K562 (cell line): ENCODE measurements around the gene CNOT6L. TPM values are rescaled to one million over a fixed set of nuclear protein-coding genes. Genes with fewer than 3 reads are reported as not detected.

Experiments
- DACH1 ChIP-seq: fragments of 450-650 bp; IDR thresholded peaks from 2 replicates; pipeline ENCODE4 v1.6.1; 2018; ENCODE audit not compliant: partially characterized antibody
- FOXM1 ChIP-seq, 2 experiments: fragments of 450-650 bp in 1 of 2; sonication (generic) in 1 of 2; formaldehyde crosslinking in 1 of 2; IDR thresholded peaks; 2 replicates each; pipeline versions ENCODE4 v1.6.1 to v1.9.0; 2017 to 2022; ENCODE audit warnings: low read depth in 2 of 2, mild to moderate bottlenecking in 2 of 2, missing genetic modification reagents in 1 of 2, moderate library complexity in 1 of 2
- L3MBTL2 ChIP-seq: fragments of 450-650 bp; IDR thresholded peaks from 2 replicates; pipeline ENCODE4 v1.6.1; 2016; ENCODE audit warnings: mild to moderate bottlenecking, moderate library complexity
- PML ChIP-seq: IDR thresholded peaks from 2 replicates; pipeline ENCODE4 v1.6.1; 2012; ENCODE audit warnings: low read length, inconsistent platforms
- POLR2G ChIP-seq: fragments of 200-400 bp; formaldehyde crosslinking; IDR thresholded peaks from 2 replicates; pipeline ENCODE4 v1.6.1; 2017; ENCODE audit warnings: low read depth, mild to moderate bottlenecking, antibody characterized with exemption, low read length, moderate library complexity
- POLR2H ChIP-seq: IDR thresholded peaks from 2 replicates; pipeline ENCODE4 v1.6.1; 2016; ENCODE audit warnings: missing genetic modification characterization, low read depth, mild to moderate bottlenecking, control low read depth, missing compliant biosample characterization, moderate library complexity
- SRF ChIP-seq, 2 experiments: fragments of 250-450, 450-650 bp in 1 of 2; sonication (Bioruptor Pico) in 1 of 2; sonication (generic) in 1 of 2; formaldehyde crosslinking; IDR thresholded peaks; 2 replicates each; pipeline versions ENCODE4 v1.5.0 to v1.5.1; 2020 to 2022; ENCODE audit warnings: mild to moderate bottlenecking in 1 of 2, missing genetic modification reagents in 1 of 2
- VEZF1 ChIP-seq: fragments of 200-800 bp; sonication (Bioruptor generic); IDR thresholded peaks from 2 replicates; pipeline ENCODE4 v1.6.1; 2017; ENCODE audit warnings: missing genetic modification characterization, missing compliant biosample characterization
- ZNF766 ChIP-seq: fragments of 200-800 bp; sonication (Bioruptor generic); conservative IDR thresholded peaks from 2 replicates; pipeline ENCODE4 v1.6.1; 2016; ENCODE audit warnings: missing genetic modification characterization, missing compliant biosample characterization
- polyA plus RNA-seq, 8 experiments: library from polyadenylated mRNA; depleted of rRNA in 4 of 8; stranded (reverse) in 5 of 8; unstranded in 3 of 8; fragments of >200 nt; fragmentation: Nextera tagmentation in 2 of 8; fragmentation: Illumina TruSeq in 1 of 8; extraction: Ambion mirVana in 2 of 8; extraction: Trizol in 1 of 8; gene quantifications; 2 replicates each; pipeline versions ENCODE4 v1.2.1 to v1.2.3, GENCODE V29; 2011 to 2014; ENCODE audit warnings: inconsistent platforms in 1 of 8, missing spikeins in 1 of 8
- total RNA-seq, 7 experiments: library from RNA; depleted of rRNA in 6 of 7; stranded (reverse); fragments of >200 nt in 6 of 7; fragmentation: Illumina TruSeq in 2 of 7; extraction: Trizol in 2 of 7; gene quantifications; 2 replicates each; pipeline versions ENCODE4 v1.2.1 to v1.2.3, GENCODE V29; 2011 to 2021; ENCODE audit warnings: low replicate concordance in 1 of 7
- TF ChIP-seq, protein P1 (sequence below): fragments of 250-450 bp; sonication (Bioruptor Pico); IDR thresholded peaks from 2 replicates; pipeline ENCODE4 v1.4.0; 2020; ENCODE audit warnings: mild to moderate bottlenecking
- TF ChIP-seq, protein P2 (sequence below), 2 experiments: fragments of 450-650 bp; conservative IDR thresholded peaks; 2 replicates each; pipeline ENCODE4 v1.6.1; 2017; ENCODE audit warnings: mild to moderate bottlenecking in 2 of 2, moderate library complexity in 2 of 2
- TF ChIP-seq, protein P3 (sequence below): sonication (generic); formaldehyde crosslinking; IDR thresholded peaks from 2 replicates; pipeline ENCODE4 v1.8.1; 2023; ENCODE audit warnings: mild to moderate bottlenecking, missing genetic modification reagents

The CNOT6L gene
- total and polyA plus RNA-seq, 9 of the 15 experiments (the other 6 are each of a cell fraction or from before 2014, with no cell fraction given) = 3.7 to 27.9 (median 6.5) TPM

DNA sequence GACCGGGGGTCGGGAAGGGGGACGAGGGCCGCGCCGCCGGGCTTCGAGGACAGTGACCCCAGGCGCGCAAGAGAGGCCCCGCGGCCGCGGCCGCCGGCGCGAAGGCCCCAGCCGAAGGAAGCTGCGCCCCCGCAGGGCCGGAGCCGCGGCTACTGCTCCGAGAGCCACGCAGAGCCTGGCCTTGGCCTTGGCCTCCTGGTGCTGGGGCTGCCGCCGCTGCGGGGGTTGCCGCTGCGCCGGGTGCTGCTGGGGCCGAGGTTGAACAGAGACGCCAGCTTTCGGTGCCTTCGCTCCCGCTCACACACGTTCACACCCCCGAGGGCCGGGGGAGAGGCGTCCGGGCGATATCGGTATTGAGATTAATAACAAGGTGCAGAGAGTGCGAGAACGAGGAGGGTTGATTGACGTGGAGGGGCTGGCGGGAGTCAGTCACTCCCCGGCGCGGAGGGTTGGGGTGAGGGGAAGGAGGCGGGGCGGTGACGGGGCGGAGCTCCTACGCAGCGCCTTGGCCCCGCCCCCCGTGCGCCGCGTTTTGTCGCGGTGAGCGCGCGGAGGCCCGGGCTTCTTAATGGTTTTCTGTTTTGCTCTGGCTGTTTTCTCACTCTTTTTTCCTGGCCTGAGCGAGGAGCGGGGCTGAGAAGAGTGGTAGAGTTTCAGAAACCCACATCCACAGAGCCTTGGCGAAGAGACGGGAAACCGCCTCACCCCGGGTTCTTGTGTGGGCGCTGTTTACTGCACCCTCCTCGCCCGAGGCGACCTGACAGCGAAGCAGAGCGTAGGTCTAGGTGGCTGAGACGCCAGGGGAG is 878 bp upstream of the CNOT6L start (continued):
- peak; percentile 88 for TF ChIP-seq POLR2G
- peak in 1 of 2 experiments; percentile 42; a peak in 1 of 4 replicates for TF ChIP-seq SRF (CRISPR knock-in tag; IDR thresholded peaks at IDR 0.05)
- TF ChIP-seq POLR2H (tag) = peak; percentile 92
- TF ChIP-seq, protein P1, sequence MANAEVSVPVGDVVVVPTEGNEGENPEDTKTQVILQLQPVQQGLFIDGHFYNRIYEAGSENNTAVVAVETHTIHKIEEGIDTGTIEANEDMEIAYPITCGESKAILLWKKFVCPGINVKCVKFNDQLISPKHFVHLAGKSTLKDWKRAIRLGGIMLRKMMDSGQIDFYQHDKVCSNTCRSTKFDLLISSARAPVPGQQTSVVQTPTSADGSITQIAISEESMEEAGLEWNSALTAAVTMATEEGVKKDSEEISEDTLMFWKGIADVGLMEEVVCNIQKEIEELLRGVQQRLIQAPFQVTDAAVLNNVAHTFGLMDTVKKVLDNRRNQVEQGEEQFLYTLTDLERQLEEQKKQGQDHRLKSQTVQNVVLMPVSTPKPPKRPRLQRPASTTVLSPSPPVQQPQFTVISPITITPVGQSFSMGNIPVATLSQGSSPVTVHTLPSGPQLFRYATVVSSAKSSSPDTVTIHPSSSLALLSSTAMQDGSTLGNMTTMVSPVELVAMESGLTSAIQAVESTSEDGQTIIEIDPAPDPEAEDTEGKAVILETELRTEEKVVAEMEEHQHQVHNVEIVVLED (CRISPR knock-in tag) = peak; percentile 56; the same call in 1 of the 2 replicates
- peak; percentile 61 for TF ChIP-seq DACH1
- TF ChIP-seq, protein P2, sequence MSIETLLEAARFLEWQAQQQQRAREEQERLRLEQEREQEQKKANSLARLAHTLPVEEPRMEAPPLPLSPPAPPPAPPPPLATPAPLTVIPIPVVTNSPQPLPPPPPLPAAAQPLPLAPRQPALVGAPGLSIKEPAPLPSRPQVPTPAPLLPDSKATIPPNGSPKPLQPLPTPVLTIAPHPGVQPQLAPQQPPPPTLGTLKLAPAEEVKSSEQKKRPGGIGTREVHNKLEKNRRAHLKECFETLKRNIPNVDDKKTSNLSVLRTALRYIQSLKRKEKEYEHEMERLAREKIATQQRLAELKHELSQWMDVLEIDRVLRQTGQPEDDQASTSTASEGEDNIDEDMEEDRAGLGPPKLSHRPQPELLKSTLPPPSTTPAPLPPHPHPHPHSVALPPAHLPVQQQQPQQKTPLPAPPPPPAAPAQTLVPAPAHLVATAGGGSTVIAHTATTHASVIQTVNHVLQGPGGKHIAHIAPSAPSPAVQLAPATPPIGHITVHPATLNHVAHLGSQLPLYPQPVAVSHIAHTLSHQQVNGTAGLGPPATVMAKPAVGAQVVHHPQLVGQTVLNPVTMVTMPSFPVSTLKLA (conservative IDR thresholded peaks at IDR 0.05) = peak; percentile 63 to 78
- peak; percentile 77 for TF ChIP-seq L3MBTL2
- peak; percentile 82; the same call in 1 of the 2 replicates for TF ChIP-seq PML
- TF ChIP-seq FOXM1 (IDR thresholded peaks at IDR 0.05; ENCODE audit: low read depth) = no peak
- TF ChIP-seq FOXM1 (CRISPR knock-in tag; IDR thresholded peaks at IDR 0.05; ENCODE audit: low read depth) = 0 out of 2 replicates have a peak, but pooled peaks have one; percentile 48
- TF ChIP-seq ZNF766 = peak; percentile 38; the same call in 1 of the 2 replicates
- TF ChIP-seq, protein P3, sequence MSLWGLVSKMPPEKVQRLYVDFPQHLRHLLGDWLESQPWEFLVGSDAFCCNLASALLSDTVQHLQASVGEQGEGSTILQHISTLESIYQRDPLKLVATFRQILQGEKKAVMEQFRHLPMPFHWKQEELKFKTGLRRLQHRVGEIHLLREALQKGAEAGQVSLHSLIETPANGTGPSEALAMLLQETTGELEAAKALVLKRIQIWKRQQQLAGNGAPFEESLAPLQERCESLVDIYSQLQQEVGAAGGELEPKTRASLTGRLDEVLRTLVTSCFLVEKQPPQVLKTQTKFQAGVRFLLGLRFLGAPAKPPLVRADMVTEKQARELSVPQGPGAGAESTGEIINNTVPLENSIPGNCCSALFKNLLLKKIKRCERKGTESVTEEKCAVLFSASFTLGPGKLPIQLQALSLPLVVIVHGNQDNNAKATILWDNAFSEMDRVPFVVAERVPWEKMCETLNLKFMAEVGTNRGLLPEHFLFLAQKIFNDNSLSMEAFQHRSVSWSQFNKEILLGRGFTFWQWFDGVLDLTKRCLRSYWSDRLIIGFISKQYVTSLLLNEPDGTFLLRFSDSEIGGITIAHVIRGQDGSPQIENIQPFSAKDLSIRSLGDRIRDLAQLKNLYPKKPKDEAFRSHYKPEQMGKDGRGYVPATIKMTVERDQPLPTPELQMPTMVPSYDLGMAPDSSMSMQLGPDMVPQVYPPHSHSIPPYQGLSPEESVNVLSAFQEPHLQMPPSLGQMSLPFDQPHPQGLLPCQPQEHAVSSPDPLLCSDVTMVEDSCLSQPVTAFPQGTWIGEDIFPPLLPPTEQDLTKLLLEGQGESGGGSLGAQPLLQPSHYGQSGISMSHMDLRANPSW = 0 out of 2 replicates have a peak, but pooled peaks have one; percentile 25
- peak; percentile 82 for TF ChIP-seq VEZF1 (CRISPR knock-in tag)
